GM10248 (cell line): ENCODE measurements around the gene SERAC1.

ENCODE experiments used
- CTCF ChIA-PET: fragments of 300-600 bp; sonication (Branson Sonifier 250); formaldehyde crosslinking; extraction: SDS; loops from one replicate; lab custom pipeline; 2021; ENCODE audit warnings: antibody characterized with exemption; lab: Yijun Ruan, JAX
- POLR2A ChIA-PET: fragments of 350-650 bp; sonication (Branson Sonifier 250); formaldehyde crosslinking; extraction: SDS; loops from one replicate; lab custom pipeline; 2020; ENCODE audit warnings: antibody characterized with exemption; lab: Yijun Ruan, JAX
- DNase-seq: peaks from one replicate; pipeline ENCODE4 v3.0.0; 2012; ENCODE audit errors: extremely low spot score
- TF ChIP-seq, protein P1 (sequence below): IDR thresholded peaks from 2 replicates; pipeline ENCODE4 v1.5.1; 2012; ENCODE audit warnings: mild to moderate bottlenecking, low read depth; ENCODE audit errors: extremely low read depth, missing control alignments, control extremely low read depth

Gene SERAC1

DNA sequence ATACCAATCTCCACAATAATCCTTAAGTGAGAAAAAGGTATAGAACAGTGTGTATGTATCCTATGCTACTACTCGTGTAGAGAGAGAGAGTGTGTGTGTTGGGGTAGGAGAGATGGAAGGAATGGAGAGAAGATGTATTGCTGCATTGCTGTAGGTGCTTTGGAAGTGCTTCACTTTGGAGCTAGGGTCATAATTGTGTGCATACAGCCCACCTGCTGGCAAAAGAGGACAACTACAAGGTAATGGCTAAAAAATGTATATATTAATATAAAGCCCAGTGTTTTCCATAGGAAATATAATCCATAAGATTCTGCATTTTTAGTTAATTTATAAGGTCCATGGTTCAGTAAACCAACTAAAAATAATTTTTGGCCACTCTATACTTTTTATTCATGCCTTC lies 36.1 kb downstream of the SERAC1 start:
- DNase-seq, result peak; percentile 17
- CTCF ChIA-PET, result interaction anchor here (0.6 to 2.3 kb wide), 7 partner anchors 11 to 911 kb away, joined by 3 to 9 read pairs (median 3); no protein-coding TSS in a partner anchor
- TF ChIP-seq, protein P1, sequence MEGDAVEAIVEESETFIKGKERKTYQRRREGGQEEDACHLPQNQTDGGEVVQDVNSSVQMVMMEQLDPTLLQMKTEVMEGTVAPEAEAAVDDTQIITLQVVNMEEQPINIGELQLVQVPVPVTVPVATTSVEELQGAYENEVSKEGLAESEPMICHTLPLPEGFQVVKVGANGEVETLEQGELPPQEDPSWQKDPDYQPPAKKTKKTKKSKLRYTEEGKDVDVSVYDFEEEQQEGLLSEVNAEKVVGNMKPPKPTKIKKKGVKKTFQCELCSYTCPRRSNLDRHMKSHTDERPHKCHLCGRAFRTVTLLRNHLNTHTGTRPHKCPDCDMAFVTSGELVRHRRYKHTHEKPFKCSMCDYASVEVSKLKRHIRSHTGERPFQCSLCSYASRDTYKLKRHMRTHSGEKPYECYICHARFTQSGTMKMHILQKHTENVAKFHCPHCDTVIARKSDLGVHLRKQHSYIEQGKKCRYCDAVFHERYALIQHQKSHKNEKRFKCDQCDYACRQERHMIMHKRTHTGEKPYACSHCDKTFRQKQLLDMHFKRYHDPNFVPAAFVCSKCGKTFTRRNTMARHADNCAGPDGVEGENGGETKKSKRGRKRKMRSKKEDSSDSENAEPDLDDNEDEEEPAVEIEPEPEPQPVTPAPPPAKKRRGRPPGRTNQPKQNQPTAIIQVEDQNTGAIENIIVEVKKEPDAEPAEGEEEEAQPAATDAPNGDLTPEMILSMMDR, result peak; percentile 30
- POLR2A ChIA-PET, result no interaction called here

DNA sequence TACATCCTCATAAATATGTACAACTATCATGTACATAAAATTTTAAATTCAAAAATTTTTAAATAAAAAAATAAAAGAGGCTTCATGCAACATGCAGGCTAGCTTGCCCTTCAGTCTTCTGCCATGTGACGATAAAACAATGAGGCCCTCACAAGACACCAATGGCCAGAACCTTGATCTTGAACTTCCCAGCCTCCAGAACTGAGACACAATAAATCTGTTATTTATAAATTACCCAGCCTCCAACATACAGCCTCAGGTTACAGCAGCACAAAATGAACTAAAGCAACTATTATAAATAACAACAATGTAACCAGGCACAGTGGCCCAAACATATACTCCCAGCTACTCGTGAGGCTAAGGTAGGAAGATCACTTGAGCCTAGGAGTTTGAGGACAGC lies 42.8 kb downstream of the SERAC1 start:
- DNase-seq, result no peak
- ChIA-PET POLR2A (no interaction called here), CTCF (no interaction called here)
- TF ChIP-seq, protein P1, result no peak

DNA sequence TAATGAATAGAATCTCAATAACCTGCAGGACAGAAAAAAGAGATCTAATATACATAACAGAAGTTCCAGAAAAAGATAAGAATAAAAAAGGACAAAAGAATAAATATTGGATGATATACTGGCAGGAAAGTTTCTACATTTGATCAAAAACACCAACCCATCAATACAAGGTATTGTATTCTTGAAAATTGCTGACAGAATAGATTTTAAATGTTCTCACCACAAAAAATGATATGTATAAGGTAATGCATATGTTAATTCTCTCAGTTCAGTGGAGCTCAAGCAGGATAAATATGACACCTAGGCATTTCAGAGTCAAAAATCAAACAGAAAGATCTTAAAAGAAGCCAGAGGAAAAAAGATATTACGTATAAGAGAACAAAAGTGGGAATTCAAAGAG lies 43.8 kb downstream of the SERAC1 start:
- TF ChIP-seq, protein P1, result no peak
- ChIA-PET CTCF (no interaction called here), POLR2A (no interaction called here)
- no peak for DNase-seq

DNA sequence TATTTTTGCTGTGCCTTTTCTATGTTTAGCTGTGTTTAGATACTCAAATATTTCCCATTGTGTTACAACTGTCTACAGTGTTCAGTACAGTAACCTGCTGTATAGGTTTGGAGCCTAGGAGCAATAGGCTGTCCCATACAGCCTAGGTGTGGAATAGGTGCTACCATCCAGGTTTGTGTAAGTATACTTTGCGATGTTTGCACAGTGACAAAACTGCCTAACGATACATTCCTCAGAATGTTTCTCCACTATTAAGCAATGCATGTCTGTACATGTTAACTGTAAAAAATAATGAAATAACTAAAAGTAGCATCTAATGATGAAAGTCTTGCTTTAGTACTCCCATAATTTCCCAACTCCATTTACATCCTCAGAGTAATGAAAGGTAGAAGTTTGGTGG lies 46.0 kb downstream of the SERAC1 start:
- TF ChIP-seq, protein P1, result no peak
- DNase-seq, result no peak
- ChIA-PET CTCF (no interaction called here), POLR2A (no interaction called here)

DNA sequence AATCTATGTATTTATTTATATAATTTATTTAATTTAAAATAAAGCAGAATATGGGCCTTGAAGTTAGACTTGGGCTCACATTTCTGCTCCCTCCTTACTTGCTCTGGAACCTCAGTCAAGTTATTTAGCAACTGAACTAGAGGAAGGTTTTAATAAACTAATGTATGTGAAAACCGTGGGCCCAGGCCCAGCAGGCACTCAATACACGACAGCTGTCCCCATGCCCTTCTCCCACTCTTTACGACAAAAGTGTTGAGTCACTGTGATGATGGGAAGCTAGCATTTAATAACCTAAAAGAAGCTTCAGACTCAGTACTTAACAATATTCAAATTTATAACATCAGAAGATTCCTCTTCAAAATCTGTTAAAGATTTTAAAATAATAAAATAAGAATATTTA lies 46.7 kb downstream of the SERAC1 start:
- POLR2A ChIA-PET, result no interaction called here
- DNase-seq, result no peak
- CTCF ChIA-PET, result no interaction called here
- TF ChIP-seq, protein P1, result no peak

DNA sequence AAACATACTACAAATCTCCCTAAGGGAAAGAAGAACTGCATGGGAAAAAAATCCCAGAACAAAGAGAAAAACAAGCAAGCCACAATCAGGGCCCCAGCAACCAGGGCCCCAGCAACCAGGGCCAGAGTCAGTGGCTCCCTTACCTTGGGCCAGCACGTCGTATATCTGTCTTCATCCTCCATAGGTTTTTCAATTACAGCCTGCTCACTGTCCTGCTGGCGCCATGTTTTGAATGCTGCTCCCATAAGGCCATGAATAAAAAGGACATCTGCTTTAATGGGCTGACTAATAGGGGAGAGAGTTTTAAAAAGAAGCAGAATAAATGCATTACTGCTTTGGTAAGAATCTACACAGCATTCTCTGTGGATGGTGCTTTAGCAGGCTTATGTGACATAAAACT lies 49.2 kb downstream of the SERAC1 start:
- POLR2A ChIA-PET, result no interaction called here
- TF ChIP-seq, protein P1, result no peak

More for the DNA sequence above, 49.2 kb downstream of the SERAC1 start:
- DNase-seq, result no peak
- CTCF ChIA-PET, result interaction anchor here (0.7 to 1.9 kb wide), 2 partner anchors 9 to 14 kb away, joined by 3 to 6 read pairs; no protein-coding TSS in a partner anchor
